OCI-LY7 (cell line): ENCODE measurements around the gene OR52K1.

Source experiments
- CTCF ChIP-seq: fragments of 200-600 bp; sonication (generic); conservative IDR thresholded peaks from 2 replicates; pipeline ENCODE4 v1.5.1; 2014; ENCODE audit warnings: mild to moderate bottlenecking, antibody characterized with exemption, low read length, moderate library complexity, mixed read lengths
- EZH2phosphoT487 ChIP-seq: fragments of 200-600 bp; sonication (generic); IDR thresholded peaks from 2 replicates; pipeline ENCODE4 v1.6.1; 2018; ENCODE audit warnings: low read depth, borderline replicate concordance, mild to moderate bottlenecking, mixed run types, antibody characterized with exemption, low read length, moderate library complexity, mixed read lengths

- no peak for TF ChIP-seq CTCF
- TF ChIP-seq EZH2phosphoT487: no peak
Measured at GRCh38 chr11:4448995-4449394, 33.5 kb upstream of the OR52K1 start, which contains the start of gene OR52K2.
